GM18907 (cell line): Measurements from ENCODE around the gene DPYSL3.
"Not testable (repeated sequence)": the region's sequence is repeated elsewhere in the genome, so short reads cannot be mapped to it uniquely, and the experiment has no call there.

Experiments used
- ATAC-seq: cut with Tn5 transposase; IDR thresholded peaks from one replicate; pipeline ENCODE4 v1.9.1; 2021; ENCODE audit warnings: mild to moderate bottlenecking, moderate library complexity; ENCODE audit not compliant: unreplicated experiment

DPYSL3 gene

GRCh38 chr5:147373328-147373727 lies 136.5 kb downstream of the DPYSL3 start:
- no peak for ATAC-seq

DNA sequence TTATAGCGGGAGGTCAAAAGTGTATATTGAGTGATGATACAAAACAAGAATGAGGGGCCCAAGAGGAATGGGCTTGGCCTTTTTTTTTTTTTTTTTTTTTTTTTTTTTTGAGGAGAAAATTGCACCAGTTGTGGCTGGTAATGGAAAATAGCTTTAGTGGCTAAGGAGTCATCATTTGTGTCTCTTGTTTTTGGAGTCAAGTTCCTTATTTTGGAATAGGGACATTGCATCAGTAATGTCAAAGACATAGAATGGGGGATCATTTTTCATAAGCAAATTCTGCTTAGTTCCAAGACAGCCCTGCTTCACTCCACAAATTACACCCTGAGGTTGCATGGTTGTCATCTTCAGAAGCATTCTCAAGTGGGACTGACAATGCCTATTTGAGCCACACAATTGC lies 137.7 kb downstream of the DPYSL3 start:
- ATAC-seq, result no peak

DNA sequence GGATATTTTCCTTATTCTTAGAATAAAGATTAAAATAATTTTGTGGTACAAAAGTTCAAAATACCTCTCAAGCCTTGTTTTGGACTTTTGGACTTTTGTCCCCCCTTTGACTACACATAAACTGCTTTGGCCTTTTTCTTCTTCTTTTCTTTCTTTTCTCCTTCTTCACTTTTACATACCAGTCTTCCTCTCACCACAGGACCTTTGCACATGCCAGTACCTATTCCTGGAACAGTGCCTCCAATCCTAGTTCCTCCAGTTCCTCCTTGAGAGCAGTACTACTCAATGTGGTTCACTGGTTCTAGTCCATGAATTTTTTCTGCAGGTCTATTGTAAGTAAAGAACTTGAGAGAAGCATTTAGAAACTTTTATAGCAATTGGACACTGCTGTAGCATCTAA lies 138.6 kb downstream of the DPYSL3 start:
- ATAC-seq, result no peak

DNA sequence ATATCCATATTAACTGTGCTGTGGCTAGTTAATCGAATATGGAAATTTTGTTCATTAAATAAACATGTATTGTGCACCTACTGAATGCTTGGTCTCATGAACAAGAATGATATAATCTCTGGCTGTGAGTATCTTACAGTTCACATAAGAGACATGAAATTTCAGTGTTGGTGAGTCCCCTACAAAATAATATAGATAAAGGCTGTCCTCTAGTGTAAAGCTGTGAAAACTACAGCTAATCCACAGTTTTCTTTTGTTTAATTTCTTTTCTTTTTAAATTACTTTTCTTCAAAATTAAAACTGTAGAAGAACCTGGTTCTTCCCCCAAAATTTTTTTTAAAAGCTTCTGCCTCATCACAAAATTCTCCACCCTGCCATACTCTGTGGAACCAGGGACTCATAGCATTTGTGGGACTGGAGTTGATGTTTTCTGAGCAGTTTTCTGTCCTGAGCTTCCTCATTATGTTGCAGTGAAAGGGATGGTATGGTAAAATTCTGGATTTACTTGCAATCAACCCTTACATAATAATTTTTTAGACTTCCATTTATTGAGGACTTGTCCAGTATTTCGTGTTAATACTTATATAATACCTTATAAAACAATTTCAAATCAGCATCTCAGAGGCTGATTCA lies 140.0 kb downstream of the DPYSL3 start:
- no peak for ATAC-seq

DNA sequence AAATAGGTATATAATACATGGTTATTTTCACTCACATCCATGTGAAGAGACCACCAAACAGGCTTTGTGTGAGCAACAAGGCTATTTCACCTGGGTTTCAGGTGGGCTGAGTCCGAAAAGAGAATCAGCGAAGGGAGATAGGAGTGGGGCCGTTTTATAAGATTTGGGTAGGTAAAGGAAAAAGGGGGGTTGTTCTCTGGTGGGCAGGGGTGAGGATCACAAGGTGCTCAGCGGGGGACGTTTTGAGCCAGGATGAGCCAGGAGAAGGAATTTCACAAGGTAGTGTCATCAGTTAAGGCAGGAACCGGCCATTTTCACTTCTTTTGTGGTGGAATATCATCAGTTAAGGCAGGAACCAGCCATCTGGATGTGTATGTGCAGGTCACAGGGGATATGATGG lies 142.5 kb downstream of the DPYSL3 start:
- ATAC-seq, result not testable (repeated sequence)

- ATAC-seq, result no peak
These were observed 148.3 kb downstream of the DPYSL3 start for GRCh38 chr5:147361441-147362175.

- no peak for ATAC-seq
These were observed 149.1 kb downstream of the DPYSL3 start for GRCh38 chr5:147360816-147361215.

DNA sequence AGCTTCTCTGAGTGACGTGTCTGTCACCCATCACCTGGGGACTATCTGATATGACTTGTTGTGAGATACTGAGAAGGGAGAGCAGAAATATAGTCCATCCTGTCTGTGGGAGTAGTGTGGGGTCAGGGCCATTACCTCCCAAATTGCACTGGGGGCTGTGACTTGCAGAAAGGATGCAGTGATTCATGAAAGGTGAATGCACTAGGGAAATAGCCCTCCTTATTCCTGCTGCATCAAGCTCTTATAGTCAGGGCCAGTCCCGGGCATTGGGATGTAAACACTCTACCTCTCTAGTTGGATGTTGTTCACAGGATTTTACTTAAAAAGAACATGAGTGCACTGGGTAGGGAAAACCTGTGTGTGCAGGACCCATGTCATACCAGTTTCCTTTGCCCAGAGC lies 150.3 kb downstream of the DPYSL3 start:
- ATAC-seq, result no peak

GRCh38 chr5:147359101-147359500 lies 150.8 kb downstream of the DPYSL3 start:
- no peak for ATAC-seq

DNA sequence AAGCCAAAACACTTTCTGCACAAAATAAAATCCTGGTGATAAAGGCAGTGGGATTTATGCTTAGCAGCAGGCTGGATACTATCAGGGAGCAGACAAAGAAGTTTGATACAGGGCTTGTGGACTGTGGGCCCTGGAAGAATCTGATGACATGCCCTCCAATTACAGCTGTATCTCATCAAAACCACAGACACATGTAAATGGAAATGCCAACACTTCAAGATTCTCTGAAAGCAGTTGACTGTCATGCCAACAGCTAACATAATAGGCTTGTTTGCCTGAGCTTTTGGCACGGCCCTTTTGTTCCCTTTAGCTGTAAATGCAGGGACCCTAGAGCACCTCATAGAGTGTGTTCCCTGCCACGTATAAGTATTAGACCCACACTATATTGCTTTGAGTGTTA lies 160.6 kb downstream of the DPYSL3 start:
- ATAC-seq, result no peak

DNA sequence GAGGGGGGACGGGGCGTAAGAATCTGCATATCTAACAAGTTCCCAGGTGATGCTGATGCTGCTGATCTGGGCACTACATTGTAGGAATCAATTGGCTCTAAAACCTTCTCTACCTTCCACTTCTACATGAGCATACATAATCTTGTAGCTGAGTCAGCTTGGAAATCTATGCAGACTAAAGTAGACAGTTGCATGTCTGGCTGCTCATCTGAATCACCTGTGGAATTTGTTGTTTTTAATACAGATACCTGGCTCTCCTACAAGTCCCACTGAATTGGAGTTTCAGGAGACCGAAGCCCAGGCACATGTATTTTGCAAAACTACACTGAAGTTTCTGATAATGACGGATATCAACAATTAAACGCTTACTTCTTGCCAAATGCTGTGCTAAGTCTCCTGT lies 161.4 kb downstream of the DPYSL3 start:
- no peak for ATAC-seq

DNA sequence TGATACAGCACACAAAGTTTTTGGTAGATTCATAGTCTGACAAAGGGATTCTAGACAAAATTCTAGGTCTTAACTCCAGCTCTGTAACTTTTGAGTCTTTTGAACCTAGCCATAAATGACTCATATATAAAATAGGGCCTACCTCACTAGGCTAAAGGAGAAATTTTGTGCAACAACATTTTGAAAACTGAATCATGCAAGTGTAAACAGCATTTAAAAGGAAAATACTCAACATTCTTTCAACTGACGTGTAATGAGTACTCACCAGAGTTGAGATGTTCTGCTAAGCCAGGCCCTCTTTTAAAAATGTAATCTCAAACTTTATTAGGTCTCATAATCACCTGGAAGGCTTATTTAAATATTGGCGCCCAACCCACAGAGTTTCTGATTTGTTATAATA lies 161.8 kb downstream of the DPYSL3 start:
- no peak for ATAC-seq

GRCh38 chr5:147346006-147346561 lies 163.8 kb downstream of the DPYSL3 start:
- ATAC-seq, result no peak

DNA sequence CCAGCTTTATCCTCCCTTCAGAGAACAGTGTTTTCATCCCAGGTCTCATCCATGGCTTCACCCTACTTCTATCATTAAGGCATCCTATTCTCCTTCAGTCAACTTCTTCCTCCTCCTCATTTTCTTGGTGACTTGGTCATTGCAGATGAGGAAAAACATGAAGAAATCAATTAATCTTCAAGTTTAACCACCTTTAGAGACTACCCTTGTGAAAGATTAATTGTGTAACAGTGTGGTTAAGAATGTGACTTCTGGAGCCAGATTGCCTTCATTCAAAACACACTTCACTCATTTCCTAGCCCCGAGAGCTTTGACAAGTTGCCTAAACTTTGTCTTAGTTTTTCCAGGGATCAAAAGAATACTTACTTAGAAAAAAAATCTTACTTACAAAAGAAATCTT lies 165.0 kb downstream of the DPYSL3 start:
- ATAC-seq, result no peak

DNA sequence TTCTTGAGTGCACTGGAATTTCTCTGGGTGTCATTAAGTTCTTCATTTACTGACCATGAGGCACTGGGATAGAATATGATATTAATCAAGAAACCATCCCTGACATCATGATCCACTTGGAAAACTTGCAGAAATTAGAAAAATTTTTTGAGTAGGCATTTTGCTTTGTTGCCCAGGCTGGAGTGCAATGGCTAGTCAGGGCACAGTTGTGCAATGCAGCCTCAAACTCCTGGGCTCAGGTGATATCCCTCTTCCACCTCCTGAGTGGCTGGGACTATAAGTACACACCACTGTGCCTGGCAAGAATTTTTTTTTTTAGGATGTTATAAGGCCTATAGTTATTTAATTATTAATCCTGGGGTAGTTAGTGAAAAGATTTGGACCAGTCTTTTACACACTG lies 168.5 kb downstream of the DPYSL3 start:
- ATAC-seq, result no peak

DNA sequence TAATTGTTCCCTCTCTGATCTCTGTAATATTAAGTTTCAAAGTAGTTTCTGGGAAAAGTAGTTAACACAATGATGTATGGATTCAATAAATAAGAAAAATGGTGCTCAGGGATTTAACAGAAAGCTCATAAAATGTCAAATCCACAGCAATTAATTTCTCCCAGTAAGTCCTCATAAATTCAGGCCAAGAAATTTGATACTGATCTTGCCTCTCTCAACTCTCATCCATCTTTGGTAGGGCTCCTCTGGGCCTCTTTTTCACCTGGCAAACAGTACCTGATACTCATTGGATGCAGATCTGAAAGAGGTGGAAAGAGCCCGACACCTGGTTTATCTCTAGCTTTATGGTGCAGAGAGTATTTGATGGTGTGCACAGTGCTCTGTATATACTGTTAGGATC lies 168.9 kb downstream of the DPYSL3 start:
- ATAC-seq, result no peak
